ENCODE results near the gene TMC5.

TMC5 gene

GRCh38 chr16:19438739-19439138, 21.1 kb downstream of the TMC5 start:
- no peak overlapping the region for H3K4me3 ChIP-seq (replicated peaks; ENCODE audit: low read depth, low read length)
- DNase-seq (ENCODE audit: low read depth) = no peak
- TF ChIP-seq CTCF (IDR thresholded peaks at IDR 0.05; ENCODE audit: low read length, missing control alignments) = no peak

- H3K4me3 ChIP-seq (replicated peaks; ENCODE audit: low read depth, low read length) = no peak overlapping the region
- no peak for TF ChIP-seq CTCF (IDR thresholded peaks at IDR 0.05; ENCODE audit: low read length, missing control alignments)
- DNase-seq (ENCODE audit: low read depth) = no peak
Observed at GRCh38 chr16:19439483-19439882, 21.8 kb downstream of the TMC5 start.

GRCh38 chr16:19443659-19444058, 26.0 kb downstream of the TMC5 start:
- DNase-seq (ENCODE audit: low read depth) = no peak
- TF ChIP-seq CTCF (IDR thresholded peaks at IDR 0.05; ENCODE audit: low read length, missing control alignments) = no peak
- H3K4me3 ChIP-seq (replicated peaks; ENCODE audit: low read depth, low read length) = no peak overlapping the region

- no peak for DNase-seq (ENCODE audit: low read depth)
- no peak overlapping the region for H3K4me3 ChIP-seq (replicated peaks; ENCODE audit: low read depth, low read length)
- no peak for TF ChIP-seq CTCF (IDR thresholded peaks at IDR 0.05; ENCODE audit: low read length, missing control alignments)
Observed at GRCh38 chr16:19446300-19446846, 28.7 kb downstream of the TMC5 start.

- H3K4me3 ChIP-seq (replicated peaks; ENCODE audit: low read depth, low read length) = no peak overlapping the region
- no peak for TF ChIP-seq CTCF (IDR thresholded peaks at IDR 0.05; ENCODE audit: low read length, missing control alignments)
Observed at GRCh38 chr16:19446886-19447285, 29.2 kb downstream of the TMC5 start.

GRCh38 chr16:19450186-19450585, 32.5 kb downstream of the TMC5 start:
- no peak for TF ChIP-seq CTCF (IDR thresholded peaks at IDR 0.05; ENCODE audit: low read length, missing control alignments)

More at GRCh38 chr16:19446886-19447285, 29.2 kb downstream of the TMC5 start:
- DNase-seq (ENCODE audit: low read depth) = no peak

GRCh38 chr16:19458722-19459379, 41.2 kb downstream of the TMC5 start:
- no peak for TF ChIP-seq CTCF (IDR thresholded peaks at IDR 0.05; ENCODE audit: low read length, missing control alignments)
- DNase-seq (ENCODE audit: low read depth) = no peak
- H3K4me3 ChIP-seq (replicated peaks; ENCODE audit: low read depth, low read length) = no peak overlapping the region

More at GRCh38 chr16:19450186-19450585, 32.5 kb downstream of the TMC5 start:
- DNase-seq (ENCODE audit: low read depth) = no peak
- no peak overlapping the region for H3K4me3 ChIP-seq (replicated peaks; ENCODE audit: low read depth, low read length)
